K562 (cell line): ENCODE data around the gene CSTB. TPM values are rescaled to one million over a fixed set of nuclear protein-coding genes. Genes with fewer than 3 reads are reported as not detected.
A peak's percentile ranks its signal among the peaks of the same experiment; 100 is the strongest.

Experiments used
- ATAC-seq: fragments of 200-7000 bp; cut with Tn5 transposase; 3 replicates; pipeline ENCODE4 v1.9.1; 2020; ENCODE audit warnings: moderate library complexity
- BruUV-seq: library from RNA; stranded (reverse); fragments of 400-500 nt; replicated peaks from 2 replicates; lab custom pipeline; 2021; lab: Mats Ljungman, UMichigan
- CTCF ChIA-PET: fragments of 300-600 bp; formaldehyde crosslinking; extraction: SDS; loops from one replicate; lab custom pipeline; 2021; ENCODE audit warnings: low intra/inter-chr PET ratio; lab: Yijun Ruan, JAX
- POLR2A ChIA-PET: fragments of 300-600, 350-650 bp; sonication (Branson Sonifier 250); formaldehyde crosslinking; extraction: SDS; loops from one replicate; lab custom pipeline; 2021; ENCODE audit warnings: antibody characterized with exemption, inconsistent platforms; lab: Yijun Ruan, JAX
- DNase-seq, 4 experiments: peaks; one replicate each; pipeline versions ENCODE4 v3.0.0 to v3.0.0-alpha.2; 2011 to 2018; ENCODE audit warnings: low spot score in 3 of 4, mixed read lengths in 3 of 4; ENCODE audit errors: extremely low read depth in 1 of 4
- FAIRE-seq: peaks from 2 replicates; lab custom pipeline; 2011; peaks lifted over from hg19 to GRCh38; lab: Jason Lieb, UNC
- H2AFZ ChIP-seq: 2 replicates; pipeline ENCODE4 v1.6.0; 2011; ENCODE audit warnings: low read depth, low read length, control low read depth, inconsistent platforms
- H3K27ac ChIP-seq: fragments of 200-600 bp; 3 replicates; pipeline ENCODE4 v1.8.0; 2011; ENCODE audit warnings: low read depth, mild to moderate bottlenecking, control low read depth, inconsistent platforms, low read length, moderate library complexity, mixed read lengths; ENCODE audit errors: extremely low read depth
- H3K27me3 ChIP-seq, 2 experiments: fragments of 300-600 bp in 1 of 2; 2 replicates in 1 of 2; 3 replicates in 1 of 2; pipeline versions ENCODE4 v1.6.0 to v1.8.0; 2011; ENCODE audit warnings: inconsistent platforms in 2 of 2, low read length in 2 of 2, mild to moderate bottlenecking in 1 of 2, mixed read lengths in 1 of 2, moderate library complexity in 1 of 2; ENCODE audit not compliant: control insufficient read depth in 2 of 2, insufficient read depth in 2 of 2
- H3K36me3 ChIP-seq: fragments of 300-600 bp; 3 replicates; pipeline ENCODE4 v1.8.0; 2011; ENCODE audit warnings: mild to moderate bottlenecking, low read length, inconsistent platforms; ENCODE audit not compliant: control insufficient read depth, insufficient read depth
- H3K4me1 ChIP-seq, 2 experiments: fragments of 200-600 bp in 1 of 2; replicated peaks in 1 of 2; 2 replicates in 1 of 2; 3 replicates in 1 of 2; pipeline versions ENCODE4 v1.5.1 to v1.8.0; 2011; ENCODE audit warnings: inconsistent platforms in 2 of 2, low read length in 2 of 2, mild to moderate bottlenecking in 1 of 2, mixed read lengths in 1 of 2, moderate library complexity in 1 of 2; ENCODE audit not compliant: control insufficient read depth in 2 of 2, insufficient read depth in 2 of 2
- H3K4me2 ChIP-seq: 2 replicates; pipeline ENCODE4 v1.6.1; 2011; ENCODE audit warnings: low read length, control low read depth, inconsistent platforms, mixed read lengths; ENCODE audit not compliant: insufficient read depth
- H3K4me3 ChIP-seq: fragments of 200-600 bp; sonication (generic), shearing (Covaris generic); 2 replicates; pipeline ENCODE4 v1.5.1; 2016; ENCODE audit warnings: control low read depth, inconsistent platforms
- H3K79me2 ChIP-seq: fragments of 200-600 bp; 3 replicates; pipeline ENCODE4 v1.8.0; 2011; ENCODE audit warnings: low read length, inconsistent platforms; ENCODE audit not compliant: control insufficient read depth, insufficient read depth
- H3K9ac ChIP-seq, 2 experiments: 2 replicates each; pipeline versions ENCODE4 v1.6.0 to v1.6.1; 2011; ENCODE audit warnings: low read depth in 2 of 2, low read length in 2 of 2, control low read depth in 1 of 2, inconsistent platforms in 1 of 2, mild to moderate bottlenecking in 1 of 2, mixed read lengths in 1 of 2; ENCODE audit not compliant: insufficient read depth in 1 of 2
- H3K9me1 ChIP-seq: one replicate; pipeline ENCODE4 v1.6.0; 2011; ENCODE audit warnings: inconsistent platforms, mild to moderate bottlenecking, low read length, moderate library complexity; ENCODE audit not compliant: control insufficient read depth, insufficient read depth
- H3K9me3 ChIP-seq: replicated peaks from 2 replicates; pipeline ENCODE4 v1.5.1; 2011; ENCODE audit warnings: low read depth, low read length, inconsistent platforms; ENCODE audit not compliant: control insufficient read depth, insufficient read depth
- H4K20me1 ChIP-seq: replicated peaks from 2 replicates; pipeline ENCODE4 v1.6.1; 2011; ENCODE audit warnings: low read length, inconsistent platforms, mixed read lengths; ENCODE audit not compliant: control insufficient read depth, insufficient read depth
- FIP1L1 ChIP-seq: fragments of 200-400 bp; formaldehyde crosslinking; IDR thresholded peaks from 2 replicates; pipeline ENCODE4 v1.6.1; 2018; ENCODE audit warnings: mild to moderate bottlenecking, low read depth, low read length; ENCODE audit not compliant: poor library complexity, severe bottlenecking
- MCM3 ChIP-seq: fragments of 450-650 bp; IDR thresholded peaks from 2 replicates; pipeline ENCODE4 v1.6.1; 2016
- PHTF2 ChIP-seq: fragments of 250-450 bp; sonication (Bioruptor Pico); IDR thresholded peaks from 2 replicates; pipeline ENCODE4 v1.5.0; 2021; ENCODE audit warnings: mild to moderate bottlenecking
- POLR2G ChIP-seq: fragments of 200-400 bp; formaldehyde crosslinking; IDR thresholded peaks from 2 replicates; pipeline ENCODE4 v1.6.1; 2017; ENCODE audit warnings: low read depth, mild to moderate bottlenecking, antibody characterized with exemption, low read length, moderate library complexity
- RBM22 ChIP-seq: fragments of 200-400 bp; formaldehyde crosslinking; IDR thresholded peaks from 2 replicates; pipeline ENCODE4 v1.6.1; 2018; ENCODE audit warnings: low read length, low read depth; ENCODE audit not compliant: poor library complexity, severe bottlenecking
- SAFB2 ChIP-seq: fragments of 200-400 bp; formaldehyde crosslinking; IDR thresholded peaks from 2 replicates; pipeline ENCODE4 v1.6.1; 2018; ENCODE audit warnings: borderline replicate concordance, low read length, low read depth, moderate library complexity; ENCODE audit not compliant: severe bottlenecking
- ZC3H4 ChIP-seq: sonication (generic); formaldehyde crosslinking; IDR thresholded peaks from 2 replicates; pipeline ENCODE4 v1.9.0; 2021; ENCODE audit warnings: missing genetic modification reagents, borderline replicate concordance
- WGBS: fragments of 100-300 bp; shearing (Covaris generic); methylation state at CpG from one replicate; pipeline ENCODE4 v1.1.6; 2016; ENCODE audit warnings: low coverage, mixed read lengths; ENCODE audit not compliant: insufficient coverage; ENCODE audit errors: missing lambda C conversion rate; 5-methylcytosine and 5-hydroxymethylcytosine counted together
- in situ Hi-C: fragments of 300-500 bp; cut with MboI; formaldehyde crosslinking; loops from 4 replicates; pipeline ENCODE4 v1.15.0; 2018; ENCODE audit warnings: inconsistent platforms, mixed read lengths
- intact Hi-C: fragments of 100-400 bp; cut with micrococcal nuclease; formaldehyde crosslinking; loops from 2 replicates; pipeline ENCODE4 v1.14.2; 2022
- polyA plus RNA-seq, 8 experiments: library from polyadenylated mRNA; depleted of rRNA in 4 of 8; stranded (reverse) in 5 of 8; unstranded in 3 of 8; fragments of >200 nt; fragmentation: Nextera tagmentation in 2 of 8; fragmentation: Illumina TruSeq in 1 of 8; extraction: Ambion mirVana in 2 of 8; extraction: Trizol in 1 of 8; gene quantifications; 2 replicates each; pipeline versions ENCODE4 v1.2.1 to v1.2.3, GENCODE V29; 2011 to 2014; ENCODE audit warnings: inconsistent platforms in 1 of 8, missing spikeins in 1 of 8
- total RNA-seq, 7 experiments: library from RNA; depleted of rRNA in 6 of 7; stranded (reverse); fragments of >200 nt in 6 of 7; fragmentation: Illumina TruSeq in 2 of 7; extraction: Trizol in 2 of 7; gene quantifications; 2 replicates each; pipeline versions ENCODE4 v1.2.1 to v1.2.3, GENCODE V29; 2011 to 2021; ENCODE audit warnings: low replicate concordance in 1 of 7

CSTB gene
- total and polyA plus RNA-seq, 9 of the 15 experiments (the other 6 are each of a cell fraction or from before 2014, with no cell fraction given): 12.4 to 65.0 (median 31.7) TPM

GRCh38 chr21:43739621-43740435, 36.3 kb downstream of the CSTB start:
- POLR2A ChIA-PET: interaction anchor here (1.2 to 1.6 kb wide), 2 partner anchors 9 to 18 kb away, joined by 3 to 7 read pairs; no protein-coding TSS in a partner anchor

More at GRCh38 chr21:43739621-43740435, 36.3 kb downstream of the CSTB start:
- Histone ChIP-seq H3K9ac (peak overlapping the region in 1 of 2 experiments; percentile 3; a peak in 1 of 4 replicates), H3K27me3 (no peaks in the 10 kb centered on the region), H3K4me3 (no peak overlapping the region), H3K79me2 (peaks cover 44% of the 10 kb centered on the region), H3K4me2 (no peak overlapping the region), H3K4me1 (peaks cover 19 to 70% of the 10 kb centered on the region in 2 experiments), H3K36me3 (peaks cover 78% of the 10 kb centered on the region; the same call in 2 of the 3 replicates), H3K9me3 (no peaks in the 10 kb centered on the region), H3K27ac (no peak overlapping the region), H4K20me1 (peaks cover 19% of the 10 kb centered on the region), H2AFZ (no peak overlapping the region), H3K9me1 (peaks cover 11% of the 10 kb centered on the region)
- 96% methylated on average over 25 of the region's 25 CpGs for WGBS
- BruUV-seq: no TSS peak
- intact Hi-C loops: no loop called here
- CTCF ChIA-PET: no interaction called here
- ATAC-seq (no peak), FAIRE-seq (peak; percentile 84), DNase-seq (peak in 2 of 4 experiments; percentile 43 to 54)
- in situ Hi-C loops: no loop called here
- no peak for TF ChIP-seq FIP1L1
- peak; percentile 31 for TF ChIP-seq RBM22
- TF ChIP-seq POLR2G: peak; percentile 61
- TF ChIP-seq MCM3: no peak
- 0 out of 2 replicates have a peak, but pooled peaks have one; percentile 20 for TF ChIP-seq ZC3H4 (CRISPR knock-in tag)
- TF ChIP-seq SAFB2: no peak
- TF ChIP-seq PHTF2 (CRISPR knock-in tag): no peak
